Kidney glomerular epithelial cell (primary cell): ENCODE data around the gene KBTBD12.

ENCODE experiments used
- DNase-seq: peaks from one replicate; lab custom pipeline; 2025; lab: John Stamatoyannopoulos, UW

Gene KBTBD12

DNA sequence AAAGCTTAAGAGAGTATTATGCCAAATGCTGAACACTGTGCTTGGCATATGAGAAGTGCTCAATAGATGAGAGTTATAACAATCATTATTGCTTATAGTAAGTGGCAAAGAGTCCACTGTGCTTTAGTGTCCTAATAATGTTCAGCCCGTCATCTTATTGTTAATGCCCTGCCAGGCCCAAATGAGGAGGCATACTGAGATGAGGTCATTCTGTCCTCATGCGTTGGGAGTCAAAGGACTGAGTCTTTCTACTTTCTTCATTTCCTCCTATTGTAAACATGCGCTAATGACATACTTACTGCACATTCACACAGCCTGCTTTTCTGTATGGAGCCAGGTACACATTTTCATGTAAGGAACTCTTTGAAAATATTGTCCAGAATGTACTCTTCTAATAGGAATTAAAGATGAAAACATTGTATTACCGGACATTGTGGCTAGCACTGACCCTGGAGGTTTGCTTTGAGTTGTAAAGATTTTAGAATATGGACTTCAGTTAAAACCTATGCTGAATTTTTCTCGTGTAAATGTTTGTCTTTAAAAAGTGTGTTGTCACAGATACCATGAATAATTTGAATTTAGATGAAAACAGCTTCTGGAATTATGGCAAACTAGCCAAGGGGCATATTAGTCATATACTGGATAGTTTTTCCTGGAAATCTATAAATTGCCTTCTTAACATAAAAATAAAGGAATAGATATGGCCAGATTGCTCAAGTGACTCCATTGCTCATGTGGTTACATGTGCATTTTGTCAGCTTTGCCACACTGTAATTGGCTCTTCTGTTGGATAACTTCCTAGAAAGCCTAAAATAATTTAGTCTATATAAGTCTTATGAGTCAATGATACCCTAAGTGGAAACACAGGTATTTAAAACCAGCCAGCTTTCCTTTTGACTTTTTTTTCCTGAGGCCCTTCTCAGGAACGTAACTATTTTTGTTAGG lies 38.3 kb downstream of the KBTBD12 start:
- no peak for DNase-seq

DNA sequence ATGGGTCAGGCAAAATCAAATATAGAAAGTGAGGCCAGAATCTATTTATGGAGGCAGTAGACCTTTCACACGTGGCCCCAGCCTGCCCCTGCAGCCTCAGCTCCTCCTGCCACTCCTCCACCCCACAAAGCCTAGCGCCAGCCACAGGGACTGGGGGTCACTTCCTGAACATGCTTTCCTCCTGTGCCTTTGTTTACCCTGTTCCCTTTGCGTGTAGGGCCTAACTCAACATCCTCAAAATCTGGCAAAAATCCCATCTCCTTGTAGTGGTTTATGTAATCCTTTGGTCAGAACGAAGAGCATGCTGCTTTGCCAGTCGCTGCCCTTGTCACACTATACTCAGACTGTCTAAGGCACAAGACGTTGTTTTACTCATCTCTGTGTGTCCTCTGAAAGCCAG lies 39.6 kb downstream of the KBTBD12 start:
- no peak for DNase-seq

DNA sequence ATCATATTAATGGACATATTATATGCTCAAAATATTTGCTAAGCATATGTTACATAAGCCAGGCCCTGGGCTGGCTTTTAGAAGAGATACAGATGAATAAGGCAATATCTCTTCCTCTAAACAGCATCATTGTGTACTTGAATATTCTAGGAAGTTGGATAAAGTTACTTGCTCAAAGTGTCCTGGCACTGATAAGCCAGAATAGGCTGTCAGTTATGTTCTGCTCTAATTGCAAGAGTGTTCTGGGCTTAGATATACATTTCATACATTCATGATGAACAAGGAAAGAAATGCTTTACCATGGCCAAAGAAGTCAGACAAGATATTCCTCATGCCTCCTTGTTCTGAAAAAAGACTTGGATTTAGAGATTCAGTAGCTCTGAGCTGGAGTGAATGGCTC lies 40.7 kb downstream of the KBTBD12 start:
- DNase-seq = no peak

DNA sequence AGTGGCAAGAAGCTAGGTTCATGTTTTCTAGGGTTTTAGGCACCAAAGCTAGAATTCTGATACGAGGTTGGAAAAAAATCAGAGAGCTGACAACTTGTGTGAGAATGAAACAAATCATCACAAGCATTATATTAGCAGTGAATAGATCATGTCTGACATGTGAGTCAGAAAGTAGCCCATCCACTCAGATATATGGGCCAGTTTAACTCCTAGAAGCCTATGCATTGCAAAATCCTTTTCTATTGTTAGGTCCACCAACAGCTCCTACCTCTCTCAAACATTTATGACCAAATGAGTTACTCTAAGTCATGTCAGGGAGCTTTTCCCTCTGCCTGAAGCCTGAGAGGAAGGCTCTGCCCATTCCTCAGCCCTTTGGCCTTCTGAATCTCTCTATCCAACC lies 44.0 kb downstream of the KBTBD12 start:
- DNase-seq = no peak

DNA sequence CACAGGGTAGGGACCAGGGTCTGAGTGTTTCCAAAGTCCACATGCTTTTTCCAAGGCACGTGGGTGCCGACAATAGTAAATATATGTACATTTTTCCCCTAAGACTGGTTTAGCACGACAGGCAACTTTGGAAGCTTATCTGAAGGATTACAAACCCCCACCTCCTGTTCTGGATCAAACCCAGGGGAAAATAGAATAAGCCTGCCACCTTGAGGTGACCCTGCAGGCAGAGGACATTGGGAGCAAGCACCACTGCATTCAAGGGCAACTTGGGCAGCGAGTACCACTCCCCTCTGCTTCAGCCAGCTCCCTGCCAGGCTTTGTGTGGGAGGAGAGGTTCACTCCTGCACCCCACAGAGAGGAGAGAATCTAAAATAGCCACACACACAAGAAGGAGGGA lies 44.8 kb downstream of the KBTBD12 start:
- peak; percentile 39 for DNase-seq

DNA sequence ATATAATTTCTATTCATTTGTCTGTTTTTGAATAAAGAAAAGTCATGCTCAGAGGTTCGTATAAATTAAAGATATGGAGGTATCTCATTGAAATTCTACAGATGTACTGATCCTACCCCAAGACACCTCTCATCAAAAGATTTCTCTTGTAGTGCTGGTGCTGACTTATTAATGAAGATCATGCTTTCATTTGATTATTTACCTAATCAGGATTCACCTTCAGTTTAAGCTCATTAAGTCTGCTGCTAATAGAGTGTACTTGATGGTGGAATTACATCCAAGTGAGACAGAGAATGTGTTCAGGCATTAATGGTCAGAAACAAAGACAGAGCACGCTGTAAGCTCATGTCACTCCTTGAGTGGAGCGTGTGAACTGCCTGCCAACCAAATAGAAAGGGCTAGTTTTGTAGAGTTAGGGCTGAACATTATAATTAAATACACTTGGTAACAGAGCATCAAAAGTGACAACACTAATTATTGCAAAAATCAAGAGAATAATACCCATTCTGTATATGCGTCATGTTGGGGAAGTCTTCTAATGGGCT lies 45.5 kb downstream of the KBTBD12 start:
- no peak for DNase-seq

DNA sequence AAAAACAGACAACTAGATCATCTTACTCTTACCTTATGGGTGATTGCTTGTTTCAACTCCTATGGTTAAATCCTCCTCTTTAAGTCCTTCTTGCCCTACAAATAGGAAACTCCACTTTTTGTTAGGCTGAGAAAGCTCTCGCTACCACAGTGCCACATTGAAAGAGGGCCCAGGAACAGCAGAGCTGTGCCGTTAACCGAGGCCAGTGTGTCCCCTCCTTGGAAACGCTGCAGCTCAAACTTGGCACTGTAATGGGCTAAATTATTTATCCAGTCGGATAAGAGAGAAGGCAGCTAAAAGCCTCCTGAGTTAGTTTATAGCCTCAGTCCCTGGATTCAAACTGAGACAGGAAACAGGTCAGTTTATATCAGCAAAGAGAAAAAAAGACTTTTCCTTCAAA lies 46.1 kb downstream of the KBTBD12 start:
- DNase-seq = no peak

DNA sequence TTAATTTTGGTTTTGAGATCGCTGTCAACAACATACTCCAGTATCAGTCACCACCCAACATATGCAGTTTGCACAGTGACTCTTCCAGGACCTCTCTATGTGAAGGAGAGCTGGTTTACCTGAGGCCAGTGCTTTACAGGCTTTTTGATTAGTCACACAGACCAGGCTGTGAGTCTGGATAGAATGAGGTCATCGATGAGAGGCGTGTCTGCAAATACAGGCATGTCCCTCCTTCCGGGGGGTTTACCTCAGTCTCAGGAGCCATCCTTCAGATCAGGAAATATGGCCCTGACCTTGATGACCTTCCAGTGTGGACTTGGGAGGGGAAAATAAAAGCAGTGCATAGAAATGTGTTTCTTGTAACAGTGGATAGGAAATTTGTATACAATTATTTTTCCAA lies 46.9 kb downstream of the KBTBD12 start:
- DNase-seq = peak; percentile 47

DNA sequence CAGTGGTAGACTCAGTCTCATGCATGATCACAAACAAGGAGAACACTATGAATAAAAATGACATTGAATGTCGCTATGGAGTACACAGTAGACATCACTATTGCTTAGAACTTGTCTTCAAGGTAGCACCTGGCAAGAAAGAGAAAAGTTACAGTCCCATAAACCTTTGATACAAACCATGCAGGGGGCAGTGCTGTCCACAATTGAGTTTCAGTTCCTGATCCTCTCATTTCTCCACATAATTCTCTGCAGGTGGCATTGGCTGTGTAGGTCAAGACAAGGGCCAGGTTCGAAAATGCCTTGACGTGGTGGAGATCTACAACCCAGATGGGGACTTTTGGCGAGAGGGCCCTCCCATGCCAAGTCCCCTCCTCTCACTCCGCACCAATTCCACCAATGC lies 47.9 kb downstream of the KBTBD12 start:
- DNase-seq = no peak

DNA sequence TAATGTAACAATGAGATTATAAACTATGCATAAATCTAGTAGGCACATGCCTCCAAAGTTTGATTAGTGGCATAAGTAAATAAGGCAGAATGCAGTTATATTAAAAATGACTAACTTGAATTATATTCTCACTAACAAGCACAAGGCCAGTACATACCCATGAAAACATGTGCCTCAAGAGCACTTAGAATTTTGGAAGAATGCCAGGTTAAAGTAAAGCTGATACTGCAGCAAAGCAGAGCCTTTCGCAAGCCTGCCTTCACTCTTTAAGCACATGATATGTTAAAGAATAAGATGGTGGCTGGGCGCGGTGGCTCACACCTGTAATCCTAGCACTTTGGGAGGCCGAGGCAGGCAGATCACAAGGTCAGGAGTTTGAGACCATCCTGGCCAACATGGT lies 49.0 kb downstream of the KBTBD12 start:
- DNase-seq = no peak

DNA sequence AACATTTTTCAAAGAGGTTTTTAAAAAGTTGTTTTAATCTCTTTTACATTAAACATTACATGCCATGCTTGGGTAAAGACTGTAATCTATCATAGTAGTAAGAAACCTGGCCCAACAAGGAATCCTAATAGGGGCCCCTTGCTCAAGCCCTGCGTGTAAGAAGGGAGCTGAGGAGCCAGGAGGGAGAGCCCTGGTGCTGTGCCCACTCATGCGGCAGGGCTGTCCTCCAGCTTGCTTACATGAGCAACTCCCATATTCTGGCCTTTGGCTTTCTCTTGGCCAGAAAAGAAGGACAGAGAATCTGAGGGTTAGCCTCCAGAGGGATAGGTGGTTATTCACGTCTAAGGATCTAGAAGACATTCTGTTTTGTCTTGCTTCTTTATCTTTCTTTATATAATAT lies 49.8 kb downstream of the KBTBD12 start:
- no peak for DNase-seq

DNA sequence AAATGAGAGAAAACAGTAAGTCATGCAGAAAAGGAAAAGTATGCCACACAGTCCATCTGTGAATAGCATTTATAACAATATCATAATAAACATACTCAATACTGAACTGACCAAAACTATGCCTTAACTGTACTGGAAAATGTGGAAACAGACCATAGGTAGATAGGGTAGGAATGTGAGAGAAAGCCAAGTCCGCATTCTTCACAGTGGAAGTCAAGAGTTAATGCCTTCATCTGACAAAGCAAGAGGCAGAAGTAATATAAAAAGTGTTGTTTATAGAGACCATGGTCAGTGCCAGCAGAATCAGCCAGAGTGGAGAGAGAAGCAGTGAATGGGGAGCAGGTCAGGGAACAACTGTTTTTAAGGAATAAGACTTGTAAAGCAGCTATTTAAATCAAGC lies 52.3 kb downstream of the KBTBD12 start:
- no peak for DNase-seq

DNA sequence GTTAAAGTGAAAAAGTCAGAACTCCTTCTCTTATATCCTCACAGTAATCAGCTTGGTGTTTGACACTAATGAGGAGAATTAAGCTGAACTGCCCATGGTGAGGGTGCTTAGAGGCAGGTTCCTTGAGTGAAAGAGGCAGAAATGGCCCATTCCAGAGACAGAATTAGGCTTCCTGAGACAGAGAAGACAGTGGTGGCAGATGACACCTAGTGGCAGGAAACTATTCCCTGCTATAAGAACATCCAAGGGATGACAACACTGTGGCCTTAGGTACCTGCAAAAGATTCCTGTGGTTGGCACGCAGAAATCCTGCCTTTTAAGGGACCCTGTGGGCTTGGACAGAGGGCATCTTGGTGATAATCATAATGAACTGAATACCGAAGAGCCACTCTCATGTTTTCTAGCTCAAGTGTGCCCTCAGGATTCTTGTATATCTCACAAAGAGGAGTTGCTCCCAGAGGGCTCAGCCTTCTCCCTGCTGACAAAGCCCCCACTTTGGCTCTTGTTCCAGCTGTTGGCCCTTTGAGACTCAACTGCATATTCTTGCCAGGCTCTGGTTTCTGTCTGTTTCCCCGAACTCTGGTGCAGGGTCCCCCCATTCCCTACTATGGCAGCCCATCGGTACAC lies 56.0 kb downstream of the KBTBD12 start:
- peak; percentile 11 for DNase-seq

DNA sequence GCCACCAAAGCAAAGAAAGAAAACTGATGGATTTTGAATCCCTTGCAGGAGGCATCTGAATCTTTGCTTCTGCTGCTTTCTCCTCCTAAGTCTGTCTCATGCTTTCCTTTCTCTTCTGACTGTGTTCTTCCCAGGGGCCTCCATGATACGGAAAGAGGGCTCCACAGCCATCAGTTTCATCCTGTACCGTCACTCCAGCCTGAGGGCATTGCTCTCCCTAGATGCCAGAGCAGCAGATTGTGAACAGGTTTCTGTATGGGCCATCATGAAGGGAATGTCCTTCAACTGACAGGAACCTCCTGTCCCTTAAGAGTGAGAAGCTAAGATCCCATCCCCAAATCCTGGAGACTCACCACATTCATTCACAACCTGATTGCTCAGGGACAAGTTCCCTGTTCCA lies 59.2 kb downstream of the KBTBD12 start:
- DNase-seq = no peak

DNA sequence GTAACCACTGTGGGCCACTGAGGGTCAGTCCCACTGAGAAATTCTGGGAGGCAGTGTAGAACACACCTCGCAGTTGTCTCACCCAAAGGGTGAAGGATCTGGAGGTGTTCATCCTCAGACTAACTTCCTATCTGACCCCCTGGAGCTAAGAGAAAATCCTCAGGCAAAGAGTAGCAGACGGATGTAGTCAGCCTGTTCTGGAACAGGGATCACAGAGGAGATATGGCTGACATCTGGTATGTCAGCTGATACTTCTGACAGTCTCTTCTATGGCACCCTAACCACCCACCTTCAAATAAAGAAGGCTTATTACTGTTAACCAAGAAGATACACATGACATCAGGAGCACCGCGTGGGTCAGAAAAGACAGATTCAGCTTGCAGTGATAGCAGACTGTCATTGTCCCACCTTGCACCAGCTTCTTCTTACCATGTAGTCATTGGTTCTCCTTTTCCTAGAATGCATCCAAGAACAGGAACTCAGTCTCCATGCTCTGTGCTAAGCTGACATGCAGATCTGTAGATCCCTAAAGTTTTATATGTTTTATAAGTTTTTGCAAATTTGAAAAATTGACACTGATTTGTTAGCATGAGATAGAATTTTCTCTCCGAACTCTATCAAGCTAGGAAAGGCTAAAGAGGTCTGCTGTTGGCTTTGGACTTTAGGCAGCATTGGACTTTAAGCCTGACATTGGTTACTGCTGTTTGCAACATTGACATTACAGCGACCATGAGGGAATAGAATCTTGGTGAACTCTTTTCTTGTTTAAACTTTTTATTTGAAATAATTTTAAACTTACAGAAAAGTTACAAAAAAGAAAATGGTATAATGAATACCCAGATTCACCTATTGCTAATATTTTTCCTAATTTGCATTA lies 60.4 kb downstream of the KBTBD12 start:
- no peak for DNase-seq

DNA sequence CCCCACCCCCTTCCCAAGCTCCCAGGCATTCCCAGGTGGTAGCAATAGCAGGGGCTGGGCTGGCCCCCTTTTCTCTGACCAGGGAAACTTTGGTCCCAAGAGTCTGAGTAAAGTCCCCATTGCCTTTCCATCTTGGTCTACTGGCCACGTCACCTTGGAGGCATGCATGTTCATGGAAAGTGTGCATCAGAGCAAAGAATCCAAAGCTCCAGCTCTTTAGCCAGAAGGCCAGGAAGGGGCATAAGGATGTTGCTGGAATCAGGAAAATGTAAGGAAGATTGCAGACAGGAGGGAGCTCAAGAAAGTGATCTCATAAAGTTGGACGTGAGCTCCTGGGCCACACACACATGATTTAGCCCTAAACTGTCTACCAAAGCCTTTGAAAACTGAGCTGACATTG lies 63.6 kb downstream of the KBTBD12 start:
- DNase-seq = no peak

DNA sequence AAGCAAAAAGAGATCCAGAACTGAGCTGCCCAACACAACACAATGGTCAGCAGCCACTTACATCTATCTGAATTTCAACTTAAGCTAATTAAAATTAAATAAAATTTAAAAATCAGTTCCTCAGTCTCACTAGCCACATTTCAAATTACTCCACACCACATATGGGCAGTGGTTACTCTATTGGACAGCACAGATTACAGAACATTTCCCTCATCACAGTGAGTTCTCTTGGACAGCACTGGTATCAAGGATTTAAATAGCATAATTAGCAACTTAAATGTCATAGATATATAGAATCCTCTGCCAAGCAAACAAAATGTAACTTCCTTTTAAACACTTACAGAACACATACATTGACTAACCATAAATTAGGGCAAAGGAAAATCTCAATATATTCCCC lies 64.4 kb downstream of the KBTBD12 start:
- no peak for DNase-seq

DNA sequence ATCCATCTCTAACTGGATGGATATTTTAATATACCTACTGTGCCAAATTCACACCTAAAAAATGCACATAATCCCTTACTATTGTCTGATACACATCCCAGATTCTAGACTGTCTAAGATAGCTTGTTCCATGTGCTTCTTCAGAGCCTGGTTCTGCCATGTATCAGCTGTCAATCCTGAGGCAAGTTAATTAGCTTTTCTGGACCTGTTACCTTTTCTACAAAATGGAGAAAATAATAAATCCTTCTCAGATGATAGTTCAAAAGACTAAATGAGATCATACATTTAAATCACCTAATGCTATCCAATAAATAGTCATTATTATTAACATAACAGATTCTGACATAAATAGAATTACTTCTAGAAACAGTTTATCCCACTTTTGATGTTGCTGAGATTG lies 66.1 kb downstream of the KBTBD12 start:
- DNase-seq = no peak

DNA sequence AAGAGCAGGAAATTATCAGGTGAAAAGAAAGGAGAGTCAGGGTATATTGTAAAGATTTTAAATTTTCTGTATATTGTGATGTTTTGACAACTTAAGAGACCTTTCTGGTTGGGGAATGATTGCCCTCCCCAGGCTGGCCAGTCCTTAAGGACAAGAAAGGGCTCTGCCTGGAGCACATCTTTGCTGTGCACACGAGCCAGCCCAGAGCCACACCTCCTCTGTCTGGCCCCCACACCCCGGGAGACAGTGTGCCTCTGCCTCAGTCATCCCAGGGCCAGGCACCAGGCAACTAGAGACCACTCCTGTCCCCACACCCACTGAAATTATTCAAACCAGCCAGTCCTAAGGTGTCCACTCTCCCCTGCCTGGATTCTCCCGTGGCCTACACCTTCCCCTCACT lies 67.1 kb downstream of the KBTBD12 start:
- no peak for DNase-seq

DNA sequence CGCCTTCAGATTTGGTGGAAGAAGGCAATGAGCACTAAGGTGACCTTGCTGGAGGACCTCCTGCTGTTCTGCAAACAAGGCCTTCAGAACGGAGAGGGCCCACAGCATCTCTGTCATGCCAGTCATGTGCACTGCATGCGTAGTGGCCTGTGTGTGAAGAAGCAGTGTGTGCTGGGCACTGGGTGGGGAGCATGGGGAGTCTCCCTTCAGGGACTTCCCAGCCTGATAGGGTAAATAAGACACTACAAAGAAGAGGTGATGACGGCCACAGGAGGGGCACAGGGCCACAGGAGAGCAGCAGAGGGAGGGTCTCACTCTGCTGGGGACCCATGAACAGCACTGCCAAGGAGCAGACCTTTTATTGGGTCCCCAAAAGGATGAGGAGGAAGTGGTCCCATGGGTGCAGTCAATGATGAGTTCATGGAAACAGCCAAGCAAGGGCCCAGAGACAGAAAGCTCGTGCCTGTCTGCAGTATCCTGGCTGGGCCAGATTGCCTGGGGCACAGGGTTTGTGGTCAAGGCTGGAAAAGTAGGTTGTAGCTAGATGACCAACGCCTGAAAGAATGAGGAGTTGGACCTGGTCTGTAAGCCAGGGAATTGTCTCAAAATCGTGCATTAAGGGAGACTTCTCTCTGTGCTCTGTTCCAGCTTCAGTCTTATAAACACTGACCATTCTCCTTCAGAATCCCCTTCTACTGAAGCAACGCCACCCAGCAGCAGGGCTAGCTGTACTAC lies 69.4 kb downstream of the KBTBD12 start:
- DNase-seq = no peak

DNA sequence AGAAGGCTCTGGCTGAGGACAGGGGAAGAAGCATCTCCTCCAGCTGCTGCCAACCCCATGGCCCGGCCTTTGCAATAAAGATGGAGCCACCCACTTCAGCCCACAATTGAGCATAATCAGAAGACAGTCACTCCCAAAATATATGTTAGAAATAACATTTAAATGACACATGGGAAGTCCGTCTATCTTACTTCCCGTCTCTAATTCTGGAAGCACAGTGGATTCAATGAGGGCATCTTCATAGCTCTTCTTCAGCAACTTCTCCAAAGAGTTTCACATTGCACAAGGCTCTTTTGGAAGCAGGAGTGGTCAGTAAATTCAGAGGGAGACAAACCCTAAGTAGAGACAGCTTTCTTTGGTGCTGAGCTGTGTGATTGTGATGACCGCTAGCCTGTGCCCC lies 70.2 kb downstream of the KBTBD12 start:
- no peak for DNase-seq
